Sigmoid colon (tissue), 7 donors: Measurements from ENCODE around the gene ASF1A. TPM values are rescaled to one million over a fixed set of nuclear protein-coding genes. Genes with fewer than 3 reads are reported as not detected.

Experiments
- DNase-seq: peaks from one replicate; pipeline ENCODE4 v3.0.0-alpha.2; 2019
- H3K27ac ChIP-seq, 4 donors: fragments of 200-600 bp; sonication (generic); one replicate each; pipeline ENCODE4 v1.5.1; 2016 to 2019; ENCODE audit warnings: mild to moderate bottlenecking in 1 of 4
- H3K27me3 ChIP-seq, 3 donors: fragments of 200-600 bp; sonication (generic); one replicate each; pipeline ENCODE4 v1.5.1; 2019; ENCODE audit warnings: mild to moderate bottlenecking in 1 of 3
- H3K36me3 ChIP-seq, 4 donors: fragments of 200-600 bp; sonication (generic); one replicate each; pipeline ENCODE4 v1.5.1; 2016 to 2019
- H3K4me1 ChIP-seq, 4 donors: fragments of 200-600 bp; sonication (generic); one replicate each; pipeline ENCODE4 v1.5.1; 2017 to 2019
- H3K4me3 ChIP-seq, 4 donors: fragments of 200-600 bp; sonication (generic); one replicate each; pipeline ENCODE4 v1.5.1; 2017 to 2019; ENCODE audit warnings: mild to moderate bottlenecking in 2 of 4, moderate library complexity in 1 of 4
- H3K9me3 ChIP-seq, 4 donors: fragments of 200-600 bp in 3 of 4; sonication (generic) in 3 of 4; one replicate each; pipeline versions ENCODE4 v1.5.1 to v1.6.1; 2013 to 2019
- CTCF ChIP-seq, 4 experiments: fragments of 450-650 bp in 3 of 4; fragments of 200-600 bp in 1 of 4; IDR thresholded peaks; one replicate each; pipeline ENCODE4 v1.5.1; 2016 to 2019; ENCODE audit warnings: antibody characterized with exemption in 4 of 4, mild to moderate bottlenecking in 3 of 4, moderate library complexity in 2 of 4
- EP300 ChIP-seq, 4 donors: sonication (generic); formaldehyde crosslinking; IDR thresholded peaks; one replicate each; pipeline ENCODE4 v1.6.1; 2017; ENCODE audit warnings: antibody characterized with exemption in 4 of 4
- POLR2A ChIP-seq, 2 donors: fragments of 450-650 bp; IDR thresholded peaks; one replicate each; pipeline ENCODE4 v1.6.1; 2016; ENCODE audit warnings: antibody characterized with exemption in 2 of 2, mild to moderate bottlenecking in 2 of 2, moderate library complexity in 2 of 2
- POLR2AphosphoS5 ChIP-seq, 4 donors: sonication (generic); formaldehyde crosslinking; IDR thresholded peaks; one replicate each; pipeline ENCODE4 v1.6.1; 2017; ENCODE audit warnings: antibody characterized with exemption in 4 of 4
- WGBS, 2 donors: extraction: QIAGEN DNeasy Blood & Tissue Kit; methylation state at CpG; one replicate each; pipeline ENCODE4 v1.1.7; 2013; 5-methylcytosine and 5-hydroxymethylcytosine counted together
- intact Hi-C: fragments of 100-400 bp; cut with DNase I; formaldehyde crosslinking; loops from one replicate; pipeline ENCODE4 v1.15.1; 2023
- polyA plus RNA-seq, 3 donors: library from polyadenylated mRNA; stranded (reverse); fragments of 200-250 nt; gene quantifications; one replicate each; pipeline ENCODE4 v1.2.3, GENCODE V29; 2013
- total RNA-seq, 4 donors: library from RNA; depleted of rRNA; stranded (reverse); fragments of >200 nt; gene quantifications; one replicate each; pipeline ENCODE4 v1.1.0, GENCODE V29; 2016
- donor health status: healthy with polysubstance abuse.
- donor health status: Bipolar disorder and iron deficiency.
- donor health status: healthy.

ASF1A gene
- total and polyA plus RNA-seq, 7 donors: 10.2 to 17.1 (median 11.6) TPM

GRCh38 chr6:118908441-118908840 lies 14.5 kb downstream of the ASF1A start:
- H3K27ac ChIP-seq: no peak overlapping the region
- WGBS, 2 donors: 81 to 90% methylated on average over 1 of the region's 1 CpG
- no peaks in the 10 kb centered on the region for H3K9me3 ChIP-seq
- no peak overlapping the region for H3K4me3 ChIP-seq
- H3K36me3 ChIP-seq: peaks cover 0 to 97% (median 29%) of the 10 kb centered on the region in 4 donors
- TF ChIP-seq POLR2A (IDR thresholded peaks at IDR 0.05): no peak
- TF ChIP-seq POLR2AphosphoS5 (IDR thresholded peaks at IDR 0.05): no peak
- TF ChIP-seq EP300 (IDR thresholded peaks at IDR 0.05): no peak
- TF ChIP-seq CTCF (IDR thresholded peaks at IDR 0.05): no peak
- no peak for DNase-seq
- intact Hi-C loops: no loop called here
- no peaks in the 10 kb centered on the region for H3K27me3 ChIP-seq
- H3K4me1 ChIP-seq: no peaks in the 10 kb centered on the region

- TF ChIP-seq POLR2A (IDR thresholded peaks at IDR 0.05): no peak
- no peak for TF ChIP-seq CTCF (IDR thresholded peaks at IDR 0.05)
- no peak for TF ChIP-seq EP300 (IDR thresholded peaks at IDR 0.05)
- no peak for TF ChIP-seq POLR2AphosphoS5 (IDR thresholded peaks at IDR 0.05)
- Histone ChIP-seq H3K36me3 (peaks cover 0 to 96% (median 30%) of the 10 kb centered on the region in 4 donors), H3K4me1 (no peaks in the 10 kb centered on the region), H3K9me3 (no peaks in the 10 kb centered on the region), H3K27ac (no peak overlapping the region), H3K4me3 (no peak overlapping the region), H3K27me3 (no peaks in the 10 kb centered on the region)
- no peak for DNase-seq
- 88 to 92% methylated on average over 5 of the region's 5 CpGs for WGBS, 2 donors
- intact Hi-C loops: no loop called here
Measured at GRCh38 chr6:118912646-118913045, 18.7 kb downstream of the ASF1A start.

GRCh38 chr6:118913161-118913560 lies 19.2 kb downstream of the ASF1A start:
- intact Hi-C loops: no loop called here
- 72 to 82% methylated on average over 2 of the region's 2 CpGs for WGBS, 2 donors
- Histone ChIP-seq H3K36me3 (peaks cover 0 to 92% (median 26%) of the 10 kb centered on the region in 4 donors), H3K27ac (no peak overlapping the region), H3K4me3 (no peak overlapping the region), H3K9me3 (no peaks in the 10 kb centered on the region), H3K27me3 (no peaks in the 10 kb centered on the region), H3K4me1 (no peaks in the 10 kb centered on the region)
- no peak for TF ChIP-seq POLR2AphosphoS5 (IDR thresholded peaks at IDR 0.05)
- TF ChIP-seq CTCF (IDR thresholded peaks at IDR 0.05): no peak
- no peak for TF ChIP-seq EP300 (IDR thresholded peaks at IDR 0.05)
- no peak for TF ChIP-seq POLR2A (IDR thresholded peaks at IDR 0.05)
- no peak for DNase-seq

- peaks cover 0 to 86% (median 24%) of the 10 kb centered on the region in 4 donors for H3K36me3 ChIP-seq
Measured at GRCh38 chr6:118914598-118914997, 20.6 kb downstream of the ASF1A start.

More at GRCh38 chr6:118914598-118914997, 20.6 kb downstream of the ASF1A start:
- intact Hi-C loops: no loop called here
- Histone ChIP-seq H3K27me3 (no peaks in the 10 kb centered on the region), H3K27ac (no peak overlapping the region), H3K4me1 (no peaks in the 10 kb centered on the region), H3K4me3 (no peak overlapping the region), H3K9me3 (no peaks in the 10 kb centered on the region)
- TF ChIP-seq EP300 (IDR thresholded peaks at IDR 0.05) (no peak), POLR2AphosphoS5 (IDR thresholded peaks at IDR 0.05) (no peak), POLR2A (IDR thresholded peaks at IDR 0.05) (no peak), CTCF (IDR thresholded peaks at IDR 0.05) (no peak)
- DNase-seq: no peak
